T-helper 1 cell treated with Interleukin-12 subunit alpha and Interleukin-12 subunit beta and Interleukin-4 antibody, amounts not matched to agents 30 μg/mL and 1 μg/mL, for 36 hours (primary cell): ENCODE data around the gene GRB10.

ENCODE experiments used
- H3K27ac Mint-ChIP-seq: one replicate; pipeline ENCODE4 v1.8.0; 2021; ENCODE audit warnings: mild to moderate bottlenecking, mixed read lengths
- H3K27me3 Mint-ChIP-seq: one replicate; pipeline ENCODE4 v1.8.0; 2021; ENCODE audit warnings: low read depth, mixed read lengths
- H3K36me3 Mint-ChIP-seq: one replicate; pipeline ENCODE4 v1.8.0; 2021; ENCODE audit warnings: low read depth, mixed read lengths
- H3K4me1 Mint-ChIP-seq: one replicate; pipeline ENCODE4 v1.8.0; 2021; ENCODE audit warnings: low read depth, mixed read lengths
- H3K4me3 Mint-ChIP-seq: one replicate; pipeline ENCODE4 v1.8.0; 2021; ENCODE audit warnings: mild to moderate bottlenecking, moderate library complexity, mixed read lengths
- H3K9me3 Mint-ChIP-seq: one replicate; pipeline ENCODE4 v1.8.0; 2021; ENCODE audit warnings: mixed read lengths

GRB10 gene

GRCh38 chr7:50699143-50699542 lies 83.6 kb downstream of the GRB10 start:
- H3K4me3 Mint-ChIP-seq = no peak overlapping the region
- peaks cover 3% of the 10 kb centered on the region for H3K4me1 Mint-ChIP-seq
- no peak overlapping the region for H3K27ac Mint-ChIP-seq
- H3K27me3 Mint-ChIP-seq = peaks cover 9% of the 10 kb centered on the region
- no peaks in the 10 kb centered on the region for H3K9me3 Mint-ChIP-seq
- H3K36me3 Mint-ChIP-seq = no peaks in the 10 kb centered on the region

GRCh38 chr7:50697748-50698147 lies 84.9 kb downstream of the GRB10 start:
- Mint-ChIP-seq H3K4me1 (peaks cover 3% of the 10 kb centered on the region), H3K36me3 (no peaks in the 10 kb centered on the region), H3K9me3 (no peaks in the 10 kb centered on the region), H3K27me3 (no peaks in the 10 kb centered on the region), H3K27ac (no peak overlapping the region), H3K4me3 (no peak overlapping the region)

- Mint-ChIP-seq H3K9me3 (no peaks in the 10 kb centered on the region), H3K4me1 (peaks cover 3% of the 10 kb centered on the region), H3K27ac (no peak overlapping the region), H3K27me3 (no peaks in the 10 kb centered on the region), H3K36me3 (no peaks in the 10 kb centered on the region), H3K4me3 (no peak overlapping the region)
These were observed 85.7 kb downstream of the GRB10 start for GRCh38 chr7:50696810-50697582.

- Mint-ChIP-seq H3K27me3 (no peaks in the 10 kb centered on the region), H3K36me3 (no peaks in the 10 kb centered on the region), H3K27ac (no peak overlapping the region), H3K4me3 (no peak overlapping the region), H3K9me3 (no peaks in the 10 kb centered on the region), H3K4me1 (peaks cover 3% of the 10 kb centered on the region)
These were observed 87.7 kb downstream of the GRB10 start for GRCh38 chr7:50695026-50695425.

- Mint-ChIP-seq H3K27me3 (no peaks in the 10 kb centered on the region), H3K4me1 (peaks cover 3% of the 10 kb centered on the region), H3K4me3 (no peak overlapping the region), H3K36me3 (no peaks in the 10 kb centered on the region), H3K27ac (no peak overlapping the region), H3K9me3 (no peaks in the 10 kb centered on the region)
These were observed 89.1 kb downstream of the GRB10 start for GRCh38 chr7:50693455-50694130.

GRCh38 chr7:50690541-50691011 lies 92.1 kb downstream of the GRB10 start:
- no peaks in the 10 kb centered on the region for H3K36me3 Mint-ChIP-seq
- H3K27ac Mint-ChIP-seq = no peak overlapping the region
- H3K4me3 Mint-ChIP-seq = no peak overlapping the region
- no peaks in the 10 kb centered on the region for H3K9me3 Mint-ChIP-seq
- no peaks in the 10 kb centered on the region for H3K27me3 Mint-ChIP-seq
- no peaks in the 10 kb centered on the region for H3K4me1 Mint-ChIP-seq

GRCh38 chr7:50688226-50688590 lies 94.5 kb downstream of the GRB10 start:
- H3K27me3 Mint-ChIP-seq = peaks cover 9% of the 10 kb centered on the region
- no peaks in the 10 kb centered on the region for H3K9me3 Mint-ChIP-seq
- no peak overlapping the region for H3K27ac Mint-ChIP-seq
- H3K36me3 Mint-ChIP-seq = no peaks in the 10 kb centered on the region
- no peaks in the 10 kb centered on the region for H3K4me1 Mint-ChIP-seq
- H3K4me3 Mint-ChIP-seq = no peak overlapping the region

- Mint-ChIP-seq H3K36me3 (no peaks in the 10 kb centered on the region), H3K9me3 (no peaks in the 10 kb centered on the region), H3K27me3 (peaks cover 9% of the 10 kb centered on the region), H3K27ac (no peak overlapping the region), H3K4me1 (no peaks in the 10 kb centered on the region), H3K4me3 (no peak overlapping the region)
These were observed 95.0 kb downstream of the GRB10 start for GRCh38 chr7:50687575-50688225.

- no peak overlapping the region for H3K27ac Mint-ChIP-seq
- no peaks in the 10 kb centered on the region for H3K4me1 Mint-ChIP-seq
- no peaks in the 10 kb centered on the region for H3K9me3 Mint-ChIP-seq
- H3K4me3 Mint-ChIP-seq = no peak overlapping the region
- H3K36me3 Mint-ChIP-seq = no peaks in the 10 kb centered on the region
- H3K27me3 Mint-ChIP-seq = peaks cover 9% of the 10 kb centered on the region
These were observed 95.6 kb downstream of the GRB10 start for GRCh38 chr7:50687096-50687495.

GRCh38 chr7:50685135-50686065 lies 97.3 kb downstream of the GRB10 start:
- no peak overlapping the region for H3K4me3 Mint-ChIP-seq
- no peaks in the 10 kb centered on the region for H3K4me1 Mint-ChIP-seq
- no peaks in the 10 kb centered on the region for H3K9me3 Mint-ChIP-seq
- H3K27me3 Mint-ChIP-seq = peaks cover 20% of the 10 kb centered on the region
- H3K27ac Mint-ChIP-seq = no peak overlapping the region
- no peaks in the 10 kb centered on the region for H3K36me3 Mint-ChIP-seq

- no peak overlapping the region for H3K27ac Mint-ChIP-seq
- H3K27me3 Mint-ChIP-seq = peaks cover 27% of the 10 kb centered on the region
- H3K9me3 Mint-ChIP-seq = no peaks in the 10 kb centered on the region
- no peak overlapping the region for H3K4me3 Mint-ChIP-seq
- no peaks in the 10 kb centered on the region for H3K36me3 Mint-ChIP-seq
- no peaks in the 10 kb centered on the region for H3K4me1 Mint-ChIP-seq
These were observed 98.0 kb downstream of the GRB10 start for GRCh38 chr7:50684713-50685075.

GRCh38 chr7:50684011-50684712 lies 98.5 kb downstream of the GRB10 start:
- peaks cover 27% of the 10 kb centered on the region for H3K27me3 Mint-ChIP-seq
- no peaks in the 10 kb centered on the region for H3K4me1 Mint-ChIP-seq
- H3K36me3 Mint-ChIP-seq = no peaks in the 10 kb centered on the region
- no peaks in the 10 kb centered on the region for H3K9me3 Mint-ChIP-seq
- no peak overlapping the region for H3K4me3 Mint-ChIP-seq
- H3K27ac Mint-ChIP-seq = no peak overlapping the region

GRCh38 chr7:50682573-50682972 lies 100.1 kb downstream of the GRB10 start:
- no peak overlapping the region for H3K27ac Mint-ChIP-seq
- no peaks in the 10 kb centered on the region for H3K36me3 Mint-ChIP-seq
- H3K9me3 Mint-ChIP-seq = no peaks in the 10 kb centered on the region
- peaks cover 27% of the 10 kb centered on the region for H3K27me3 Mint-ChIP-seq
- no peaks in the 10 kb centered on the region for H3K4me1 Mint-ChIP-seq
- H3K4me3 Mint-ChIP-seq = no peak overlapping the region

- Mint-ChIP-seq H3K9me3 (no peaks in the 10 kb centered on the region), H3K4me1 (no peaks in the 10 kb centered on the region), H3K27me3 (peaks cover 27% of the 10 kb centered on the region), H3K4me3 (no peak overlapping the region), H3K27ac (no peak overlapping the region), H3K36me3 (no peaks in the 10 kb centered on the region)
These were observed 100.6 kb downstream of the GRB10 start for GRCh38 chr7:50682079-50682478.
